ENCODE data around the gene IL10.
"Not testable (repeated sequence)": the region's sequence is repeated elsewhere in the genome, so short reads cannot be mapped to it uniquely, and the experiment has no call there.

IL10 gene

GRCh38 chr1:206762741-206763364 is 9.4 kb downstream of the IL10 start:
- DNase-seq: not testable (repeated sequence)

- DNase-seq: no peak
Measured at GRCh38 chr1:206761159-206761768, 11.0 kb downstream of the IL10 start.

DNA sequence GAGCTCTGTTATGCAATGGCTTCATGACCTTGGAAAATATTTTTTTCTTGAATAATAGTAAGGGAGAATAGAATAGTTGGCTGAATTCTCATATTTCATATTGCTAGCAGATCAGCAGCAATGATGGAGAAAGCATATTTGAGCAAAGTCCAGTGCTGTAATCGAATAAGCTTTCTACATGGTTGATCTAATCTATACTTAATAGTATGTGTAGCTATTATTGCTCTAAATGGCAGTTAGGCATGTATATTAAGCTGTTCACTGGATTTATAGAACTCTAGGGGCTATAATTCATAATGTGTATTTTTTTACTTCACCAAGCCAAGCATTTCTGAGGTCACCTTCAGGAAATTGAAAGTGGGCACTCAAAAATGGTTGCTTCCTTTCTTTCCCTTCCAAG is 11.7 kb downstream of the IL10 start:
- DNase-seq: no peak

DNA sequence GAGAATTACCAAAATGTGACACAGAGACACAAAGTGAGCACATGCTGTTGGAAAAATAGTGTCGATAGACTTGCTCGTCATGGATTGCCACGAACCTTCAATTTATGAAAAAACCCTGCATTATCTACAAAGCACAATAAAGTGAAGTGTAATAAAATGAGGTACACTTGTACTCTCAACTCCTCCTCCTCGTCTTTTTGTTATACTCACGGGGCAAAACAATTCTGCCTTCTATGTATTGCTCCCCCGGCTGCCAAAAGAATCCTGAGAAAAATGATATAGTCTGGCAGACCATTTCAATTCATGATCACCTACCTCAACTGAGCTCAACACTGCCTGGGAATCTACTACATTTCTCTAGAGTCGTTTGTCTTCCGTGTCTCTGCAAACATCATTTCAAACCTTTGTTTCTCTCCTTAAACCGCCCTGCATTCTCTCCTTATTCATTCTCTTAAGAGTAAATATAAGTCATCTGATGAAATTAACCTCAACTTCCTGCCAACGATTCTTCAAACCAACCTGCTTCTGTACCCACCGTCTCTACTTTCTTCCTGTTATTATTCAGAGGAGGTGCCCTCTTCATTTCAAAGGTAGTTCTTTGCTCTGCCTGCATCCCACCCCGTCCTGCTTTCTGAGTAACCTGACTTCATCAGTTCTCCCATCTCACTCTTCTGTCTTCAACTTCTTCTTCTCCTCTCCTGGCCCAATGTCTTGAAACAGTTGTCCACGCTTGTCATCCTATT is 14.6 kb downstream of the IL10 start:
- DNase-seq: no peak

DNA sequence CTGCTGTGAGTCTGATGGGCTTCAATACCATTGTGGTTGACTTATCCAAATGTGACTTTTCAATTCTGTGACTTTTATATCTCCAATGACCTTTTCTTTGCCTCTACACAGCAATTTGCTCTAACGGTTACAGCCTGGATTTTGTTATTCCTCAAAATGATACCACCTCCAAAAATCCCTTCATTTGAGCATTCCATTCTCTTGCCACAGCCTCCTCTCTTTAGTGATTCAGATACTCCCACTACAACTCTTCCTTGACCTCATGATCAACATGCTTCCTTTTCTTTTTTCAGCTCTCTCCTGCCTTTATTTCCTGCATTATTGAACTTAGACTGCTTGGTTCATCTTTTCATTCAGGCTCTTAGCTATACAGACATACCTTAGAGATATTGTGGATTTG is 18.3 kb downstream of the IL10 start:
- DNase-seq: no peak

- no peak for DNase-seq
Measured at GRCh38 chr1:206753141-206753540, 19.2 kb downstream of the IL10 start.

GRCh38 chr1:206752481-206752880 is 19.8 kb downstream of the IL10 start:
- no peak for DNase-seq

DNA sequence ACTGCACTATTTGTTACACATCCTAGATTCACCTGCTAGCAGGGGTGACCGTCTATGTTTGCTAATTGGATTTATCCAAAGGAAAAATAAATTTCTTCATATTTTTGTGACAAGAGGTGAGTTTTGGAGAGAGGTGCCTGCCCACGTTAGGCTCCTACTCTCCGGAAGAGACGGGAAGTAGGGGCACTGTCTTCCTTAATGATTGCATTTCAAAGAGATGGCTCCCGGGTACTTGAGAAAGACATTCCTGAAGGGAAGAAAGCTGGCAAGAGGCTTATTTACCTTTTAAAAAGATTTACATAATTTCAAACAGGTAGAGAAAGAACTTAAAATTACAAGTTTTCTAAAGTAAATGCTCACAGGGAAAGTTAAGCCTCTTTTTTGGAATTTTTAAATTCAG is 20.4 kb downstream of the IL10 start:
- no peak for DNase-seq

DNA sequence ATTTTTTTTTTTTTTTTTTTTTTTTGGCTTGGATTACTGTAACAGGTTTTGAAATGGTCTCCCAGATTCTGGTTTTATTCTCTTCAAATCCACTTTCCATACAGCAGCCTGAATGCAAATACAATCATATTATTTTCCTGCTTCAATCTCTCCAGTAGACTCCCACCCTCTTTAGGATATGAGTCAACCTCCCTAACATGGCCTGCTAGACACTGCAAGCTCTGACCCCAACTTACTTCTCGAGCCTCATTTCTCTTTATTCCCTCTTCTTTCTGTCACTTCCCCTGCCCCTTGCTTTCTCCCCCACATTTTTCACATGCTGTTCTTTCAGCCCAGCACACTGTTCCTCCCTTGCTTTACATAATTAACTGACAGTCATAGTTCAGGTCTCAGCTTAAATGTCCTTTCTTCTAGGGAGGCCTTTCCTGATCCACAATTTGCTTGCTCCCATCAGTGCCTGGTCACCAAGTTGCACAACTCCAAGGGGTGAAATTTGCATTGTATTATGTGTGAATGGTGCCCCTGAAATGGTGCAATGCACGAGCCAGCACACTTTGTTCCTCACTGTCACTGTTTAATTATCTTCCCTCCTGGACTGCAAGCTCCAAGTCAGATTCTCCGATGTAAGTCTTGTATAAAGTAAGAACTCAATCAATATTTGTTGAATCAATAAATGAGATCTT is 23.8 kb downstream of the IL10 start:
- DNase-seq: no peak

GRCh38 chr1:206745301-206745700 is 27.0 kb downstream of the IL10 start:
- no peak for DNase-seq

- no peak for DNase-seq
Measured at GRCh38 chr1:206744683-206745082, 27.6 kb downstream of the IL10 start.

GRCh38 chr1:206742719-206743383 is 29.4 kb downstream of the IL10 start:
- DNase-seq: no peak

- DNase-seq: no peak
Measured at GRCh38 chr1:206741142-206741701, 31.1 kb downstream of the IL10 start.

DNA sequence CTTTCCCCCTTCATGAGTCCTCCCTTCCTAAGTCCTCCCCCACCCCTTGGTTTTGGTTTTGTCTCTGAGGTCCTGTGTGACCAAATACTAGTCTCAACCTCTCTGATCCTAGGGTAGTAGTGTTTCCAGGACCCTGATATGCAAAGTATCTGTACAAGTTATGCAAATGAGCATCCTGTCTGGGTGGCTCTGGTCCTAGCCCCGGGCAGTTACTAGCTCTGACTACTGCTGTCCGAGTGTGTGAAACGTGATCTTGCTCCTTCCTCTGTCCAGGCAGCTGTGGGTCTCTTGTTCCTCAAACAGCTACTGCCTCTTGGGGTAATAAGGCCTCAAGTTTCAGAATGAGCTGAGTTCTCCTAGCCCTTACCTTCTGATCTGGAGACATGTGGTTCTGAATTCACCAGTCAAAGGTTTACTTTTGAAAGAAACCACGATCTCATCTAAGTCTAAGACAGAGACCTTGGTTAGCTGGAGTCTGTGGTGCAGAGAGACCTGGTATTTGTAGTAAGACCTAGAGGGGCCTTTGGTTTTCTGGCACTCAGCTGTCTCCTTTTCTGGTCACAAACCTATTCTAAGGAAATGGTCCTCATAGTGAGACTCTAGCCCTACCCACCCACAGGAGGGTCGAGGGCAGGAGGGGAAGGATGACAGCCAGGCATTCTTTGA is 32.8 kb downstream of the IL10 start:
- no peak for DNase-seq

DNA sequence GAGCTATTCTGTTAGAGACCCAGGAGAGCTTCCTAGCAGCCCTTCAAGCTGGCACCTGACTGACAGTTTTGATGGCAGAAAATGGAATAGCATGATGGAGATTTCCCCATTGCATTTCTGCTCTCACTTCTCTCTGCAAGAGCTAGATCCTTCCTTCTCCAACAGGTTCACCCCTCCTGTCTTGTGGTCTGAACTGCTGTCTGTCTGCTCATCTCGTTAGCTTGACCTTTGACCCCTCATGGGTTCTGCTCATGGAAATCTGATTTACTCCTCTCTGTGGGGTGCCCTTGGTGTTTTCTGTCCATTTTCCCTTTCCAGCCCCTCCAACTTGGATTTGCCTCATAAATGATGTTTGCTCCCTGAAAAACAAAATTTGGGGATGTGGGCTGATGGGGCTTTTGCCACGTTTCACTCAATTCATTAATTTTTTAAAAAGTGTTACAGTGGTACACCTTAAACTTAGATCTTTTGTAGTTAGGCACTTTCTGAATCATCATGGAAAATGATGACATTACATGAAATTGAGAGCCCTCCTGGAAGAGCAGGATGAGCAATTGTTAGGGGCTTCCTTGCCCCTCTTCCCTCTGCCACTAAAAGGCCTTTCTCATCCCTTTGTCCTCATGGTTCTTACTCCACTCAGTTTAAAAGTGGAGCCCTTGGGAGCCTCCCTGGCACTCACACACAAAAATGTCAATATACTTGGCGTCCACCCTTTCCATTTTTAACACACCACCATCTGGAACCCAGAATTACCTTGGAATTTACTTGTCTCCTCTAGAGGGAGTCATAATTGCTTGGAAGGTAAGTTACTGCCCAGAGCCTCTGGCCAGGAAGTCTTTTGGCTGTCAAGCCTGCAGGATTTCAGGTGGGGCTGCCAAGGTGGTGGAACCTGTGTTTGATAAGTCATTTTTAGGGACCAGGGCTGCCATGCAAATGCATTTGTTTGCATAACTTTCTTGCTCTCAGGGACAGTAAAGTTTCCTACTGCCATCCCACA is 33.6 kb downstream of the IL10 start:
- DNase-seq: peak; percentile 21

DNA sequence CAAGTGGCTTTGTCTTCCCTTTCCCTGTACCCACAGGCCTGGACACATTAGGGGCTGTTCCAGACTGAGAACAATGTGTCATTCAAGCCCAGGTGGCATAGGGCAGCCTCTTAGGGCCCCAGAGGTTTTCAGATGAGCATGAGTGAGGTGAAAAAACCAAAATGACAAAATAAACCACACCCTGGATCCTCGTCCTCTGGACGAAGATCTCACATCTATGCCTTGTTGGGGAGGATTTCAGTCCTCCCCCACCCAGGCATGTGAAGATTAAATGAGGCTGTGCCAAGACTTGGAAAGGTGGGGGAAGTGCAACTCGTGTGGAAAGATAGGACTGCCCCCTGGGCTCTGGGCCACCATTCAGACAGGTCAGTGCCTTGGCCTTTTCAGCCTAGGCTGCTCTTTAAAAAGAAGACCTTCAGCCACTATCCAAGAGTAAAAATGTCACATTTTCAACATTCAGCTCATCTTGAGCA is 34.5 kb downstream of the IL10 start:
- DNase-seq: no peak

DNA sequence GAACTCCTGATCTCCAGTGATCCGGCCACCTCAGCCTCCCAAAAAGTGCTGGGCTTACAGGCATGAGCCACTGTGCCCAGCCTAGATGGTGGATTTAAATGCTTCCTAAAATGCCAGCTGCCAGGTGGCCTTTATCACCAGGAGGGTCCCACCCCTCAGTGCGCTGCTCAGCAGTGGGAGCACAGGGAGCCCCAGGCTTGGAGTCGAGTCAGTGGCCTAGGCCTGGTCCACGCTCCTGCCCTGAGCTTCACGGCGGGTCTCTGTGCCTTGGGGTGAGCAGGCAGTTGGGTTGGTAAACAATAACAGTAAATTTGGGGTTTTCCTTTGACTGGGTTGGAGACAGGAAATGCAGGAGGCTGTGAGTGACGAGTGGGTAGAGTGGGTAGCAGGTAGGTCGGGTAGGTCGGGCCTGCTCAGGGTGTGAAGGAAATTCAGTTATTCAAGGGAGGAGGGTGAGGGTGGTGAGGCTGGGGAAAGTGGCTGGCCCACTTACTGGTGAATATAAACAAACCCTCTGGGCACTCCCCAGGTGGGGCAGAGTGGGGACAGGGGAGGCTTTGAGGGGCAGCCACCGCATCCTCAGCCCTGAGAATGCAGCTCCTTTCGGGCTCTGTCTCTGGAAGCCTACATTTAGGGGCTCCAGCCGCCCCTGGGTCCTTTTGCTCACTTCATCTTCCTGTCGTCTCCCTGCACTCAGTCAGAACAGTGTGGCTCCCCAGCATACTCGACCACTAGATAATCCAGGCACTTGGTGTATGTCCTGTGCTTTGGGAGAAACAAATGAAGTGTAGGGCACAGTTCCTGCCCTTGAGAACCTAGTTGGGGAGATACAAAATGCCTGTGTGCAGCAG is 35.2 kb downstream of the IL10 start:
- DNase-seq: no peak

DNA sequence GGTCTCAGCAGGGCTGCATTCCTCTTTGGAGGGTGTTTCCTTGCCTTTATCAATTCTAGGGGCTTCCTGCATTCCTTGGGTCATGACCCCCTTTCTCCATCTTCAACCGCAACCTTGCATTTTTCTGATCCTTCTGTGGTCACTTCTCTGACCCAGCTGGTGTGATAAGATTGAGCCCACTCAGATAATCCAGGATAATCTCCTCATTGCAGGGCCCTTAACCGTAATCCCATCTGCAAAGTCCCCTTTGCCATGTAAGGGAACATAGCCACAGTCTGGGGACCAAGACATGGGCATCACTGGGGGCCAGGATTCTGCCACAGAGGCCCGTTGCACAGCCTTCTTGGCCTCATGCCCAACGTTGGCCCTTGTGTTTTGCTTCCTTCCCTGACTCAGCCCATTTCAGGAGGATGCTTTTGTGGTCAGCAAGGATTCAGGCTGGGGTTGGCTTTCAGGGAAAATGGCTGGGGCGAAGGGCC is 36.7 kb downstream of the IL10 start:
- DNase-seq: no peak

DNA sequence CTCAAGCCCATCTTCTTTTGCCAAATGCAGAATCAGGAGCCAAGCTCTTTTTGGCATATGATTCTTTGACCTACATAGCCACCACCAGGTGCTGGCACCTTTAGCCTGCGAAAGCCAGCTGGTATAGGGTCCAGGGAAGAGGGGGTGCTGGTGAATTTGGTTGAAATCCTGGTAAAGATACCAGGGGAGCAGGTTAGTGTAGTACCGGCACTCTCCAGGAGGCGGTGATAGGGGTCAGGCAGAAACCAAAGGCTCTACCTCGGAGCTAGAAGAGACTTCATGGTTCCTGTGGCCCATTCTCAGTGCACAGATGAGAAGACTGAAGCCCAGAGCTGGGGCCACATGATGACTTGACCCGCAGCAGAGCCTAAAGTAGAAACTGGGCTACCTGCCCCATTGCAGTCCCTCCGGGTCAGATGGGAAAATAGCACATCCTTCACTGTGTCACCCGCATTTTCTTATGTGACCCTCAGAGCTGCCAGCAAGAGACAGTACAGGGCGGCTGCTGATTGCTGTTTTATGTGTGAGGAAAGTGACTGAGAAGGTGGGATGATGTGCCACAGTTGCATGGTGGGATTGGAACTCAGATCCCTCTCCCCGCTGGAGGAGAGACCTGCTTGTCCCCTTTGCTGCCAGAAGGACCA is 37.7 kb downstream of the IL10 start:
- peak; percentile 23 for DNase-seq

Measured in NCI-H146 (cell line).